Glutamatergic neuron (in vitro differentiated cells): ENCODE data around the gene PIPOX. TPM values are rescaled to one million over a fixed set of nuclear protein-coding genes. Genes with fewer than 3 reads are reported as not detected.

Experiments used
- DNase-seq: peaks from one replicate; pipeline ENCODE4 v3.0.0; 2022
- H3K27ac Mint-ChIP-seq: one replicate; pipeline ENCODE4 v1.8.0; 2020; ENCODE audit warnings: mild to moderate bottlenecking, mixed read lengths, inconsistent platforms; ENCODE audit not compliant: unreplicated experiment
- H3K27me3 Mint-ChIP-seq: one replicate; pipeline ENCODE4 v1.8.0; 2020; ENCODE audit warnings: mild to moderate bottlenecking, moderate library complexity, mixed read lengths, inconsistent platforms; ENCODE audit not compliant: unreplicated experiment
- H3K36me3 Mint-ChIP-seq: one replicate; pipeline ENCODE4 v1.8.0; 2020; ENCODE audit warnings: mild to moderate bottlenecking, mixed read lengths, inconsistent platforms; ENCODE audit not compliant: unreplicated experiment
- H3K4me1 Mint-ChIP-seq: one replicate; pipeline ENCODE4 v1.8.0; 2020; ENCODE audit warnings: mild to moderate bottlenecking, low read depth, mixed read lengths, inconsistent platforms; ENCODE audit not compliant: unreplicated experiment
- H3K4me3 Mint-ChIP-seq: one replicate; pipeline ENCODE4 v1.8.0; 2020; ENCODE audit warnings: mild to moderate bottlenecking, mixed read lengths, inconsistent platforms; ENCODE audit not compliant: unreplicated experiment
- H3K9me3 Mint-ChIP-seq: one replicate; pipeline ENCODE4 v1.8.0; 2020; ENCODE audit warnings: mild to moderate bottlenecking, moderate library complexity, mixed read lengths, inconsistent platforms; ENCODE audit not compliant: unreplicated experiment
- CTCF ChIP-seq: fragments of 200-600 bp; sonication (generic); IDR thresholded peaks from one replicate; pipeline ENCODE4 v1.5.0; 2021; ENCODE audit not compliant: partially characterized antibody, unreplicated experiment
- total RNA-seq: library from RNA; stranded (reverse); fragmentation: NEBNext Ultra II Directional; extraction: Animal tissue kit (Norgen Biotek cat#: 25700); gene quantifications from one replicate; pipeline ENCODE4 v1.2.1, GENCODE V29; 2021; ENCODE audit not compliant: unreplicated experiment

Gene PIPOX
- total RNA-seq, 1 donor from 2014 or later, result 1.4 TPM

- peaks cover 11% of the 10 kb centered on the region for H3K9me3 Mint-ChIP-seq
- DNase-seq, result no peak
- no peak overlapping the region for H3K27ac Mint-ChIP-seq
- TF ChIP-seq CTCF, result no peak
- no peaks in the 10 kb centered on the region for H3K27me3 Mint-ChIP-seq
- no peak overlapping the region for H3K4me3 Mint-ChIP-seq
- peaks cover 19% of the 10 kb centered on the region for H3K4me1 Mint-ChIP-seq
- H3K36me3 Mint-ChIP-seq, result no peaks in the 10 kb centered on the region
Measured at GRCh38 chr17:29042026-29042678, 789 bp upstream of the PIPOX start.

- no peaks in the 10 kb centered on the region for H3K36me3 Mint-ChIP-seq
- no peak for DNase-seq
- peaks cover 27% of the 10 kb centered on the region for H3K4me1 Mint-ChIP-seq
- peaks cover 3% of the 10 kb centered on the region for H3K27me3 Mint-ChIP-seq
- no peak overlapping the region for H3K27ac Mint-ChIP-seq
- no peak for TF ChIP-seq CTCF
- H3K9me3 Mint-ChIP-seq, result peaks cover 14% of the 10 kb centered on the region
- no peak overlapping the region for H3K4me3 Mint-ChIP-seq
Measured at GRCh38 chr17:29043539-29044145, 701 bp downstream of the PIPOX start.

GRCh38 chr17:29045026-29045425 is 2.1 kb downstream of the PIPOX start:
- H3K4me3 Mint-ChIP-seq, result no peak overlapping the region
- no peak for DNase-seq
- peaks cover 39% of the 10 kb centered on the region for H3K4me1 Mint-ChIP-seq
- H3K27ac Mint-ChIP-seq, result no peak overlapping the region
- no peaks in the 10 kb centered on the region for H3K36me3 Mint-ChIP-seq
- H3K9me3 Mint-ChIP-seq, result peaks cover 14% of the 10 kb centered on the region
- no peak for TF ChIP-seq CTCF
- H3K27me3 Mint-ChIP-seq, result peaks cover 5% of the 10 kb centered on the region

- no peaks in the 10 kb centered on the region for H3K36me3 Mint-ChIP-seq
- H3K27ac Mint-ChIP-seq, result no peak overlapping the region
- peaks cover 14% of the 10 kb centered on the region for H3K9me3 Mint-ChIP-seq
- TF ChIP-seq CTCF, result no peak
- H3K4me3 Mint-ChIP-seq, result no peak overlapping the region
- no peak for DNase-seq
- peaks cover 39% of the 10 kb centered on the region for H3K4me1 Mint-ChIP-seq
- peaks cover 5% of the 10 kb centered on the region for H3K27me3 Mint-ChIP-seq
Measured at GRCh38 chr17:29045734-29046472, 3.0 kb downstream of the PIPOX start.

GRCh38 chr17:29046473-29046839 is 3.5 kb downstream of the PIPOX start:
- Mint-ChIP-seq H3K9me3 (peaks cover 14% of the 10 kb centered on the region), H3K36me3 (no peaks in the 10 kb centered on the region), H3K27ac (no peak overlapping the region), H3K4me1 (peaks cover 41% of the 10 kb centered on the region), H3K4me3 (no peak overlapping the region), H3K27me3 (peaks cover 5% of the 10 kb centered on the region)
- no peak for TF ChIP-seq CTCF
- DNase-seq, result no peak
